Upper lobe of left lung (tissue), 4 donors: ENCODE data around the gene ADCY9.

Experiments
- POLR2A ChIP-seq, 4 donors: fragments of 450-650 bp; IDR thresholded peaks; one replicate each; pipeline ENCODE4 v1.5.1; 2016 to 2017; ENCODE audit warnings: antibody characterized with exemption in 4 of 4, mild to moderate bottlenecking in 2 of 4
- POLR2AphosphoS5 ChIP-seq, 2 donors: sonication (generic); formaldehyde crosslinking; IDR thresholded peaks; one replicate each; pipeline ENCODE4 v1.5.1; 2017; ENCODE audit warnings: antibody characterized with exemption in 2 of 2
- TF ChIP-seq, protein P1 (sequence below), 6 experiments: fragments of 450-650 bp in 4 of 6; fragments of 200-600 bp in 2 of 6; sonication (generic) in 2 of 6; IDR thresholded peaks; one replicate each; pipeline ENCODE4 v1.5.1; 2016 to 2019; ENCODE audit warnings: antibody characterized with exemption in 6 of 6

DNA sequence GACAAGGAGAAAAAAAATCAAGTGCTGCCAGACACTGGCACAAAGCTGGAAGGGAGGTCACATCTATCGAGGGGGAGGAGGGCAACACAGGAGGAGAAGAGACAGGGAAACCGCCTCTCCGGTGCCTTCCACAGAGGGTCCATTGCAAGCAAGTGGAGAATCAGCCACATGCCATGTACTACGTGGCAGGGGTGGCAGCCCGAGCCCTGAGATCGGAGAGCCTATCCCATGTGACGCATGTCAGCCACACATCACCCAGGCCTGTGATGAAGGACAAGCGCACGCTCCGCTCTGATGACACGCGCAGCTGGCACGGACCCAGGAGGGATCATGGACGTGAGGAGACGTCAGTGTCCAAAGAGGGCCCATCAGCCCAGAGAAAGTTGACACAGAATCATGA is 30.1 kb downstream of the ADCY9 start:
- TF ChIP-seq, protein P1, sequence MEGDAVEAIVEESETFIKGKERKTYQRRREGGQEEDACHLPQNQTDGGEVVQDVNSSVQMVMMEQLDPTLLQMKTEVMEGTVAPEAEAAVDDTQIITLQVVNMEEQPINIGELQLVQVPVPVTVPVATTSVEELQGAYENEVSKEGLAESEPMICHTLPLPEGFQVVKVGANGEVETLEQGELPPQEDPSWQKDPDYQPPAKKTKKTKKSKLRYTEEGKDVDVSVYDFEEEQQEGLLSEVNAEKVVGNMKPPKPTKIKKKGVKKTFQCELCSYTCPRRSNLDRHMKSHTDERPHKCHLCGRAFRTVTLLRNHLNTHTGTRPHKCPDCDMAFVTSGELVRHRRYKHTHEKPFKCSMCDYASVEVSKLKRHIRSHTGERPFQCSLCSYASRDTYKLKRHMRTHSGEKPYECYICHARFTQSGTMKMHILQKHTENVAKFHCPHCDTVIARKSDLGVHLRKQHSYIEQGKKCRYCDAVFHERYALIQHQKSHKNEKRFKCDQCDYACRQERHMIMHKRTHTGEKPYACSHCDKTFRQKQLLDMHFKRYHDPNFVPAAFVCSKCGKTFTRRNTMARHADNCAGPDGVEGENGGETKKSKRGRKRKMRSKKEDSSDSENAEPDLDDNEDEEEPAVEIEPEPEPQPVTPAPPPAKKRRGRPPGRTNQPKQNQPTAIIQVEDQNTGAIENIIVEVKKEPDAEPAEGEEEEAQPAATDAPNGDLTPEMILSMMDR (IDR thresholded peaks at IDR 0.05): no peak
- no peak for TF ChIP-seq POLR2A (IDR thresholded peaks at IDR 0.05)
- TF ChIP-seq POLR2AphosphoS5 (IDR thresholded peaks at IDR 0.05): no peak
